WERI-Rb-1 (cell line): Measurements from ENCODE around the gene PLCL2.

Experiments
- DNase-seq: peaks from one replicate; pipeline ENCODE4 v3.0.0-alpha.2; 2020
- H3K27ac ChIP-seq: fragments of 250-450 bp; sonication (Bioruptor Pico); 2 replicates; pipeline ENCODE4 v1.5.1; 2020; ENCODE audit warnings: mild to moderate bottlenecking, moderate library complexity
- H3K27me3 ChIP-seq: fragments of 250-450 bp; sonication (Bioruptor Pico); 2 replicates; pipeline ENCODE4 v1.5.1; 2021; ENCODE audit warnings: mild to moderate bottlenecking, low read depth, moderate library complexity; ENCODE audit not compliant: insufficient read depth, severe bottlenecking
- H3K36me3 ChIP-seq: fragments of 250-450 bp; sonication (Bioruptor Pico); 2 replicates; pipeline ENCODE4 v1.5.1; 2020; ENCODE audit warnings: mild to moderate bottlenecking, moderate library complexity
- H3K4me3 ChIP-seq: 2 replicates; pipeline ENCODE4 v1.5.1; 2011; ENCODE audit warnings: low read depth, mild to moderate bottlenecking, control low read depth, low read length
- H3K9me3 ChIP-seq: fragments of 250-450 bp; sonication (Bioruptor Pico); 2 replicates; pipeline ENCODE4 v1.5.1; 2021; ENCODE audit warnings: mild to moderate bottlenecking, moderate library complexity; ENCODE audit not compliant: severe bottlenecking
- TF ChIP-seq, protein P1 (sequence below): IDR thresholded peaks from 2 replicates; pipeline ENCODE4 v1.5.1; 2011; ENCODE audit warnings: low read depth, mild to moderate bottlenecking, control low read depth, inconsistent platforms, low read length

PLCL2 gene

GRCh38 chr3:16877505-16877904 is 7.2 kb upstream of the PLCL2 start:
- no peaks in the 10 kb centered on the region for H3K9me3 ChIP-seq
- H3K27ac ChIP-seq = no peak overlapping the region
- H3K4me3 ChIP-seq = no peak overlapping the region
- no peak for DNase-seq
- H3K27me3 ChIP-seq = no peaks in the 10 kb centered on the region
- TF ChIP-seq, protein P1, sequence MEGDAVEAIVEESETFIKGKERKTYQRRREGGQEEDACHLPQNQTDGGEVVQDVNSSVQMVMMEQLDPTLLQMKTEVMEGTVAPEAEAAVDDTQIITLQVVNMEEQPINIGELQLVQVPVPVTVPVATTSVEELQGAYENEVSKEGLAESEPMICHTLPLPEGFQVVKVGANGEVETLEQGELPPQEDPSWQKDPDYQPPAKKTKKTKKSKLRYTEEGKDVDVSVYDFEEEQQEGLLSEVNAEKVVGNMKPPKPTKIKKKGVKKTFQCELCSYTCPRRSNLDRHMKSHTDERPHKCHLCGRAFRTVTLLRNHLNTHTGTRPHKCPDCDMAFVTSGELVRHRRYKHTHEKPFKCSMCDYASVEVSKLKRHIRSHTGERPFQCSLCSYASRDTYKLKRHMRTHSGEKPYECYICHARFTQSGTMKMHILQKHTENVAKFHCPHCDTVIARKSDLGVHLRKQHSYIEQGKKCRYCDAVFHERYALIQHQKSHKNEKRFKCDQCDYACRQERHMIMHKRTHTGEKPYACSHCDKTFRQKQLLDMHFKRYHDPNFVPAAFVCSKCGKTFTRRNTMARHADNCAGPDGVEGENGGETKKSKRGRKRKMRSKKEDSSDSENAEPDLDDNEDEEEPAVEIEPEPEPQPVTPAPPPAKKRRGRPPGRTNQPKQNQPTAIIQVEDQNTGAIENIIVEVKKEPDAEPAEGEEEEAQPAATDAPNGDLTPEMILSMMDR = no peak
- no peaks in the 10 kb centered on the region for H3K36me3 ChIP-seq

GRCh38 chr3:16877911-16878310 is 6.8 kb upstream of the PLCL2 start:
- Histone ChIP-seq H3K4me3 (no peak overlapping the region), H3K36me3 (no peaks in the 10 kb centered on the region), H3K9me3 (no peaks in the 10 kb centered on the region), H3K27ac (no peak overlapping the region), H3K27me3 (no peaks in the 10 kb centered on the region)
- TF ChIP-seq, protein P1 = no peak
- no peak for DNase-seq

DNA sequence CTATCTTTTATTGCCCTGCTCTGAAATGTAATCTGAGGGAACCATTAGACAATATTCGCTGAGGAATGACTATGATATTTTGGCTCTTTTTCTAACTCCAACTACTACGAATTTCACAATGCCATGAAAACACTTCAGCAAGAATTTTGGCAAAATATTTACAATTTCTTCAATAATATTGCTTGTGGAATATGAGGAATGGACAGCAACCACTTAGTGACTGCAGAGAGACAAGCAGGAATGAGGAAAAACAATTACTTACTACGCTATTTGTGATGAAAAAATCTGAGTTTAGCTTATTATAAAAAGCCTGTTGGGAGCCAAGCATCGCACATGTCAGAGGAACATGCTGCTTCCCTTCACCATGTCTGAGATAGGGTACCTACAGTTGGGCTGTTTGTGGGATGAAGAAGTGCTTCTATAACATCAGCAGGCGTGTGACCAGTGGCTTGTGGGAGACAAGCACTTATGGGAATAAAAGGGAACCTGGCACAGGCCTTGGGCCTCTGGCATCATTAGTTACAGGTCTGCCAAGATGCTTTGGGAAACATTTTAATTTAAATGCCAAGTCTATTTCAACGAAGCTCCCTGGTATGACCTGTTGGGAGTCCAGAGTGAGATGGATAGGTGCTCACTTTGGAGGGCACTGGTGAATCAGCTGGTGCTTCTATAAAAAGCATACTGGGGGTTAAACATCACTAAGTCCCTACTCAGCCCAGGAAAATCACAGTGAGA is 2.7 kb upstream of the PLCL2 start:
- DNase-seq = no peak
- no peaks in the 10 kb centered on the region; the same call in 1 of the 2 replicates for H3K36me3 ChIP-seq
- H3K27ac ChIP-seq = no peak overlapping the region
- H3K4me3 ChIP-seq = no peak overlapping the region
- no peaks in the 10 kb centered on the region for H3K9me3 ChIP-seq
- TF ChIP-seq, protein P1 = no peak
- no peaks in the 10 kb centered on the region for H3K27me3 ChIP-seq

GRCh38 chr3:16883057-16883722 is 1.6 kb upstream of the PLCL2 start:
- TF ChIP-seq, protein P1 = no peak
- Histone ChIP-seq H3K4me3 (no peak overlapping the region), H3K27me3 (no peaks in the 10 kb centered on the region), H3K27ac (no peak overlapping the region), H3K36me3 (no peaks in the 10 kb centered on the region; the same call in 1 of the 2 replicates), H3K9me3 (no peaks in the 10 kb centered on the region)
- no peak for DNase-seq

GRCh38 chr3:16883723-16884083 is 1.1 kb upstream of the PLCL2 start:
- H3K27ac ChIP-seq = no peak overlapping the region
- DNase-seq = no peak
- no peaks in the 10 kb centered on the region for H3K9me3 ChIP-seq
- no peak overlapping the region for H3K4me3 ChIP-seq
- H3K36me3 ChIP-seq = no peaks in the 10 kb centered on the region; the same call in 1 of the 2 replicates
- TF ChIP-seq, protein P1 = no peak
- no peaks in the 10 kb centered on the region for H3K27me3 ChIP-seq
